ENCODE results near the gene UBASH3A. TPM values are rescaled to one million over a fixed set of nuclear protein-coding genes. Genes with fewer than 3 reads are reported as not detected.
A peak's percentile ranks its signal among the peaks of the same experiment; 100 is the strongest.

The UBASH3A gene
- total RNA-seq, 3 donors from 2014 or later (not counting 1 experiment from before 2014, with no cell fraction given), result 0.66 to 5.0 (median 2.0) TPM

DNA sequence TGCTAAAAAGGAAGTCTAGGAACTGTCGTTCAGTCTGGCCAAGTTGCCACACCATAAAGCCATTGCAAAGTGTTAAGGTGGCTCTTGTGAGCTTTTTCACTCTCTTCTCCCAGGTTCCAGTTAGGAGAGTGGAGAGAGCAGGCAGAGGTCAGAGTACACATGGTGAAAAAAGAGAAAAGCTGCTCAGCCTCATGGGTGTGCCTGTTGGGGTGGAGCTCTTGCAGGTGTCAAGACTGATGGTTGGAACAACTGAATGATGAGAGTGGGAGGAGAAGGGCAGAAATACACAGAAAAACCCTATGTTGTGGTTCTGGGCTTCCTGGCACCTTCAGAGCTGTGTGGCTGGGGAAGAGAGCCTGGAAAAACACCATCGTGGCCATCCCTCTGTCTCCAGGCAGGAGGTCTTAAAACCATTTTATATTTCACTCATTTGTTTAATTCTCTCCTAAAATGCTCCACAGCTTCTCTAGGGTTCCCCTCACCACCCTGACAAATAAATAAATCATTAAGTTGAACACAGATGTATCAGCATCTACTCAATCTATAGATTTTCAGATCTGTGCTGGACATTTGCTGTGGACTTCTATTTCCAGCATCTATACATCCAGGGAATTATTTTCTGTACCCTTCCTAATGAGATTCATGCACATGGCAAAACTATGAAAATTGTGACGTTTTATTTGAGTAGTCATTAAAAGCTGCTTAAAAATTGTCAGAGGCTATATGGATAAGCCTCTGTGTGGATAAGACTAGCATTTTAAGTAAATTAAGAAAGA lies 17.5 kb downstream of the UBASH3A start:
- Histone ChIP-seq H3K9me3 (ENCODE audit: control insufficient read depth, insufficient read depth, low read length) (peaks cover 5% of the 10 kb centered on the region), H3K36me3 (ENCODE audit: control insufficient read depth, insufficient read depth, low read length) (peaks cover 3% of the 10 kb centered on the region), H3K4me1 (ENCODE audit: control insufficient read depth, insufficient read depth, low read length) (peaks cover 51% of the 10 kb centered on the region), H3K27ac (ENCODE audit: low read length) (no peak overlapping the region), H3K27me3 (ENCODE audit: control insufficient read depth, insufficient read depth, low read length) (peaks cover 23% of the 10 kb centered on the region), H3K4me3 (ENCODE audit: low read length) (no peak overlapping the region)
- H3K4me3 Mint-ChIP-seq, result peak overlapping the region; percentile 25
- TF ChIP-seq, protein P1, sequence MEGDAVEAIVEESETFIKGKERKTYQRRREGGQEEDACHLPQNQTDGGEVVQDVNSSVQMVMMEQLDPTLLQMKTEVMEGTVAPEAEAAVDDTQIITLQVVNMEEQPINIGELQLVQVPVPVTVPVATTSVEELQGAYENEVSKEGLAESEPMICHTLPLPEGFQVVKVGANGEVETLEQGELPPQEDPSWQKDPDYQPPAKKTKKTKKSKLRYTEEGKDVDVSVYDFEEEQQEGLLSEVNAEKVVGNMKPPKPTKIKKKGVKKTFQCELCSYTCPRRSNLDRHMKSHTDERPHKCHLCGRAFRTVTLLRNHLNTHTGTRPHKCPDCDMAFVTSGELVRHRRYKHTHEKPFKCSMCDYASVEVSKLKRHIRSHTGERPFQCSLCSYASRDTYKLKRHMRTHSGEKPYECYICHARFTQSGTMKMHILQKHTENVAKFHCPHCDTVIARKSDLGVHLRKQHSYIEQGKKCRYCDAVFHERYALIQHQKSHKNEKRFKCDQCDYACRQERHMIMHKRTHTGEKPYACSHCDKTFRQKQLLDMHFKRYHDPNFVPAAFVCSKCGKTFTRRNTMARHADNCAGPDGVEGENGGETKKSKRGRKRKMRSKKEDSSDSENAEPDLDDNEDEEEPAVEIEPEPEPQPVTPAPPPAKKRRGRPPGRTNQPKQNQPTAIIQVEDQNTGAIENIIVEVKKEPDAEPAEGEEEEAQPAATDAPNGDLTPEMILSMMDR (IDR thresholded peaks at IDR 0.05), result no peak
- no peak for DNase-seq
- H3K27ac Mint-ChIP-seq, result no peak overlapping the region
- intact Hi-C loops (cut with micrococcal nuclease), result loop anchor here (10.0 kb wide), 2 partner anchors 104 to 264 kb away; no protein-coding TSS in a partner anchor
- H3K36me3 Mint-ChIP-seq, result no peaks in the 10 kb centered on the region
- no peaks in the 10 kb centered on the region for H3K9me3 Mint-ChIP-seq
- H3K27me3 Mint-ChIP-seq (ENCODE audit: low read depth in 2 of 2), result peaks cover 44 to 46% of the 10 kb centered on the region in 2 donors
- ATAC-seq, result no peak
- WGBS (ENCODE audit: insufficient coverage), result 42% methylated on average over 3 of the region's 3 CpGs
- H3K4me1 Mint-ChIP-seq, result peaks cover 58 to 66% of the 10 kb centered on the region in 2 donors

DNA sequence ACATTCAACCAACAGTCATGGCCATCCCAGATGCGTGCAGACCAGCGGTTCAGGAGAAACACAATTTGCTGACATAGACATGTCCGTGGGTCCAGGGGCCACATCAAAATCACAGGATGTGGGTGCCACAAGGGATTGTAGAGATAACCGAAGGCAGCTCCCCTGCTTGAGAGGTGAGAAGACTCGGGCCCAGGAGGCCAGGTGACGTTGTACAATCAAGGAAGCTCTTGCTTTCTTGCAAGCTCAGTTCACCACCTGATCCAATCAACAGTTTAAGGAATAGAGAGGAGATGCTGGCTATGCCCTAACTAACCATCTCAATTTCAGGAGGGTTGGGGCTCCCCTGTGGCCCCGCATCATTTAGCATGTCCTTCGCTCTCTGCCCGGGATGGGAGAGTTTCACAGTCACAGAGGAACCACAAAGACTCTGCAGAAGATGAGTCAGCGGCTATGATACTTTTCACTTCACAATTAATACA lies 19.5 kb downstream of the UBASH3A start:
- H3K27me3 ChIP-seq (ENCODE audit: control insufficient read depth, insufficient read depth, low read length), result peaks cover 36% of the 10 kb centered on the region
- Mint-ChIP-seq H3K27me3 (ENCODE audit: low read depth in 2 of 2) (peaks cover 51 to 62% of the 10 kb centered on the region in 2 donors), H3K9me3 (no peaks in the 10 kb centered on the region), H3K36me3 (no peaks in the 10 kb centered on the region), H3K27ac (peak overlapping the region; percentile 68 to 76), H3K4me3 (peak overlapping the region; percentile 83), H3K4me1 (peaks cover 67 to 81% of the 10 kb centered on the region in 2 donors)
- intact Hi-C loops (cut with micrococcal nuclease), result loop anchor here (10.0 kb wide), 2 partner anchors 102 to 262 kb away; no protein-coding TSS in a partner anchor
- TF ChIP-seq, protein P1 (IDR thresholded peaks at IDR 0.05), result no peak
- no peak overlapping the region for H3K27ac ChIP-seq (ENCODE audit: low read length)
- ATAC-seq (peak; percentile 40 to 49 (median 47)), DNase-seq (peak; percentile 43 to 76)
- WGBS (ENCODE audit: insufficient coverage), result 6% methylated on average over 10 of the region's 10 CpGs
- peaks cover 63% of the 10 kb centered on the region for H3K4me1 ChIP-seq (ENCODE audit: control insufficient read depth, insufficient read depth, low read length)
- H3K9me3 ChIP-seq (ENCODE audit: control insufficient read depth, insufficient read depth, low read length), result peaks cover 5% of the 10 kb centered on the region
- peaks cover 3% of the 10 kb centered on the region for H3K36me3 ChIP-seq (ENCODE audit: control insufficient read depth, insufficient read depth, low read length)
- no peak overlapping the region for H3K4me3 ChIP-seq (ENCODE audit: low read length)

DNA sequence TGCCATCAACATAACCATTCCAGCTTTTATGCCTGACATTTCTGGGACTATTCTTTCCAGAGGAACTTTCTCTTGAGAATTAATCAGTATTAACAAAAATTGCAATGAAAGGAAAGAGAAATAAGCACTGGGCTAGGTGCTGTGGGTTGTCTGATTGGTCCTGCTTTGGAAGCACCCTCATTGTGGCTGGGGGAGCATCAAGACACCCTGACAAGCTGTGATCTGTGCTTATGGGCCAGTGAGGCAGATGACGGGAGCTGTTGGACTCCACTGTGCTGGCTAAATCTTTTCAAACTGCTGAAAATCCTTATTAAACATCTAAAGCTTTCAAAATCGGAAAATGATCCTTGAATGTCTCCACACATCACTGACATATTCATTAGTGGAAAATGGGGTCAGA lies 20.0 kb downstream of the UBASH3A start:
- intact Hi-C loops (cut with micrococcal nuclease), result loop anchor here (2.0 to 10.0 kb wide), 5 partner anchors 41 to 261 kb away; no protein-coding TSS in a partner anchor
- Histone ChIP-seq H3K9me3 (ENCODE audit: control insufficient read depth, insufficient read depth, low read length) (peaks cover 5% of the 10 kb centered on the region), H3K4me1 (ENCODE audit: control insufficient read depth, insufficient read depth, low read length) (peaks cover 63% of the 10 kb centered on the region), H3K36me3 (ENCODE audit: control insufficient read depth, insufficient read depth, low read length) (peaks cover 3% of the 10 kb centered on the region), H3K4me3 (ENCODE audit: low read length) (no peak overlapping the region), H3K27ac (ENCODE audit: low read length) (no peak overlapping the region), H3K27me3 (ENCODE audit: control insufficient read depth, insufficient read depth, low read length) (peaks cover 39% of the 10 kb centered on the region)
- Mint-ChIP-seq H3K9me3 (no peaks in the 10 kb centered on the region), H3K36me3 (no peaks in the 10 kb centered on the region), H3K27me3 (ENCODE audit: low read depth in 2 of 2) (peaks cover 47 to 59% of the 10 kb centered on the region in 2 donors), H3K4me3 (peak overlapping the region; percentile 83), H3K27ac (peak overlapping the region; percentile 68 to 76), H3K4me1 (peaks cover 67 to 81% of the 10 kb centered on the region in 2 donors)
- ATAC-seq (peak in 1 of 3 donors; percentile 3), DNase-seq (no peak)
- TF ChIP-seq, protein P1 (IDR thresholded peaks at IDR 0.05), result no peak
- 91% methylated on average over 2 of the region's 2 CpGs for WGBS (ENCODE audit: insufficient coverage)
